HCT116 (cell line): ENCODE results near the gene ITIH3. TPM values are rescaled to one million over a fixed set of nuclear protein-coding genes. Genes with fewer than 3 reads are reported as not detected.

ENCODE experiments used
- ATAC-seq: fragments of 200-7000 bp; cut with Tn5 transposase; 2 replicates; pipeline ENCODE4 v1.9.1; 2020; ENCODE audit warnings: mild to moderate bottlenecking, moderate library complexity
- BruUV-seq: library from RNA; stranded (reverse); fragments of 400-500 nt; replicated peaks from 2 replicates; lab custom pipeline; 2021; lab: Mats Ljungman, UMichigan
- CTCF ChIA-PET: fragments of 300-600 bp; sonication (Branson Sonifier 250); formaldehyde crosslinking; loops from one replicate; lab custom pipeline; 2021; ENCODE audit warnings: antibody characterized with exemption; lab: Charles Lee
- POLR2A ChIA-PET: fragments of 300-600, 350-600 bp; sonication (Branson Sonifier 250); formaldehyde crosslinking; loops from one replicate; lab custom pipeline; 2021; ENCODE audit warnings: antibody characterized with exemption; lab: Charles Lee
- RAD21 ChIA-PET, 2 experiments: fragments of 300-600 bp; sonication (Branson Sonifier 250); formaldehyde crosslinking; loops; one replicate each; lab custom pipeline; 2023; ENCODE audit warnings: low total read pairs in 2 of 2; ENCODE audit not compliant: uncharacterized antibody in 2 of 2, unreplicated experiment in 2 of 2, low non-redundant PET in 1 of 2; lab: Charles Lee
- DNase-seq: peaks from one replicate; pipeline ENCODE4 v3.0.0-alpha.2; 2010; ENCODE audit warnings: low read depth, low spot score
- H2AFZ ChIP-seq: fragments of 200-600 bp; shearing (Covaris generic), sonication (generic); 2 replicates; pipeline ENCODE4 v1.6.1; 2017; ENCODE audit warnings: low read depth, mixed run types, mixed read lengths, antibody characterized with exemption, low read length; ENCODE audit not compliant: poor library complexity, severe bottlenecking
- H3K27ac ChIP-seq: 2 replicates; pipeline ENCODE4 v1.5.1; 2012; ENCODE audit warnings: low read depth, low read length
- H3K27me3 ChIP-seq: fragments of 200-600 bp; sonication (generic); 2 replicates; pipeline ENCODE4 v1.6.1; 2016; ENCODE audit warnings: mixed run types, low read length, mixed read lengths; ENCODE audit not compliant: insufficient read depth
- H3K36me3 ChIP-seq, 2 experiments: fragments of 200-500 bp in 1 of 2; fragments of 200-600 bp in 1 of 2; sonication (Bioruptor generic) in 1 of 2; sonication (generic) in 1 of 2; 2 replicates each; pipeline versions ENCODE4 v1.5.1 to v1.6.1; 2014 to 2016; ENCODE audit warnings: low read length in 2 of 2, inconsistent platforms in 1 of 2, mixed read lengths in 1 of 2, mixed run types in 1 of 2; ENCODE audit not compliant: insufficient read depth in 2 of 2, control insufficient read depth in 1 of 2
- H3K4me1 ChIP-seq, 2 experiments: fragments of 200-600 bp in 1 of 2; sonication (generic) in 1 of 2; 2 replicates each; pipeline versions ENCODE4 v1.5.1 to v1.6.1; 2012 to 2017; ENCODE audit warnings: low read length in 2 of 2, inconsistent platforms in 1 of 2, mild to moderate bottlenecking in 1 of 2, mixed read lengths in 1 of 2, mixed run types in 1 of 2, moderate library complexity in 1 of 2; ENCODE audit not compliant: insufficient read depth in 2 of 2, control insufficient read depth in 1 of 2
- H3K4me2 ChIP-seq: fragments of 200-600 bp; sonication (generic); 2 replicates; pipeline ENCODE4 v1.6.1; 2017; ENCODE audit warnings: mixed run types, low read length, mixed read lengths
- H3K4me3 ChIP-seq, 2 experiments: fragments of 200-600 bp in 1 of 2; sonication (generic) in 1 of 2; replicated peaks in 1 of 2; 2 replicates each; pipeline ENCODE4 v1.5.1; 2011 to 2016; ENCODE audit warnings: low read length in 2 of 2, control low read depth in 1 of 2, low read depth in 1 of 2, mild to moderate bottlenecking in 1 of 2, mixed read lengths in 1 of 2, mixed run types in 1 of 2
- H3K79me2 ChIP-seq: fragments of 200-600 bp; sonication (generic); 2 replicates; pipeline ENCODE4 v1.6.1; 2017; ENCODE audit warnings: mild to moderate bottlenecking, mixed run types, low read length, moderate library complexity, mixed read lengths; ENCODE audit not compliant: insufficient read depth
- H3K9ac ChIP-seq: fragments of 200-600 bp; sonication (generic); 2 replicates; pipeline ENCODE4 v1.6.1; 2016; ENCODE audit warnings: low read length, mixed read lengths
- H3K9me2 ChIP-seq: fragments of 200-600 bp; sonication (generic), shearing (Covaris generic); 2 replicates; pipeline ENCODE4 v1.6.1; 2017; ENCODE audit warnings: mixed run types, mild to moderate bottlenecking, moderate library complexity; ENCODE audit not compliant: insufficient read depth
- H3K9me3 ChIP-seq, 2 experiments: fragments of 200-500 bp in 1 of 2; fragments of 200-600 bp in 1 of 2; sonication (Bioruptor generic) in 1 of 2; sonication (generic) in 1 of 2; 2 replicates each; pipeline ENCODE4 v1.6.1; 2014 to 2017; ENCODE audit warnings: low read length in 2 of 2, mixed read lengths in 2 of 2, inconsistent platforms in 1 of 2, low read depth in 1 of 2, mild to moderate bottlenecking in 1 of 2, mixed run types in 1 of 2, moderate library complexity in 1 of 2; ENCODE audit not compliant: control insufficient read depth in 1 of 2, insufficient read depth in 1 of 2
- H4K20me1 ChIP-seq: fragments of 200-600 bp; sonication (generic), shearing (Covaris generic); 2 replicates; pipeline ENCODE4 v1.6.1; 2017; ENCODE audit warnings: mixed run types, mild to moderate bottlenecking, moderate library complexity; ENCODE audit not compliant: insufficient read depth
- ATF3 ChIP-seq: IDR thresholded peaks from 2 replicates; pipeline ENCODE4 v1.6.1; 2012
- CBX3 ChIP-seq: IDR thresholded peaks from 2 replicates; pipeline ENCODE4 v1.6.1; 2012; ENCODE audit warnings: low read depth
- CTCF ChIP-seq, 3 experiments: fragments of 200-600 bp in 1 of 3; sonication (generic) in 1 of 3; IDR thresholded peaks in 2 of 3; conservative IDR thresholded peaks in 1 of 3; 2 replicates each; pipeline ENCODE4 v1.5.1; 2012 to 2017; ENCODE audit warnings: low read depth in 2 of 3, low read length in 2 of 3, antibody characterized with exemption in 1 of 3, borderline replicate concordance in 1 of 3, control low read depth in 1 of 3, mild to moderate bottlenecking in 1 of 3, mixed read lengths in 1 of 3, mixed run types in 1 of 3, moderate library complexity in 1 of 3; ENCODE audit not compliant: insufficient read depth in 1 of 3
- EGR1 ChIP-seq: IDR thresholded peaks from 2 replicates; pipeline ENCODE4 v1.6.1; 2012; ENCODE audit warnings: low read depth
- EZH2 ChIP-seq: fragments of 200-600 bp; sonication (generic); IDR thresholded peaks from 2 replicates; pipeline ENCODE4 v1.6.1; 2017; ENCODE audit warnings: antibody characterized with exemption, mixed run types
- EZH2phosphoT487 ChIP-seq: fragments of 200-600 bp; IDR thresholded peaks from 2 replicates; pipeline ENCODE4 v1.6.1; 2018; ENCODE audit warnings: antibody characterized with exemption, borderline replicate concordance
- FOSL1 ChIP-seq: IDR thresholded peaks from 2 replicates; pipeline ENCODE4 v1.6.1; 2012; ENCODE audit warnings: low read depth
- JUND ChIP-seq: IDR thresholded peaks from 2 replicates; pipeline ENCODE4 v1.6.1; 2012
- POLR2A ChIP-seq: IDR thresholded peaks from 2 replicates; pipeline ENCODE4 v1.7.0; 2011; ENCODE audit warnings: borderline replicate concordance; ENCODE audit not compliant: insufficient read depth, insufficient read length; ENCODE audit errors: extremely low read depth
- RAD21 ChIP-seq: IDR thresholded peaks from 2 replicates; pipeline ENCODE4 v1.6.1; 2012; ENCODE audit warnings: low read depth, mild to moderate bottlenecking
- REST ChIP-seq: IDR thresholded peaks from 2 replicates; pipeline ENCODE4 v1.6.1; 2012; ENCODE audit warnings: low read depth
- SP1 ChIP-seq: IDR thresholded peaks from 2 replicates; pipeline ENCODE4 v1.6.1; 2012; ENCODE audit warnings: low read depth
- SRF ChIP-seq: IDR thresholded peaks from 2 replicates; pipeline ENCODE4 v1.6.1; 2012; ENCODE audit warnings: low read depth
- YY1 ChIP-seq: IDR thresholded peaks from 2 replicates; pipeline ENCODE4 v1.6.1; 2011; ENCODE audit warnings: low read length, low read depth, moderate library complexity, mild to moderate bottlenecking; ENCODE audit not compliant: insufficient replicate concordance; ENCODE audit errors: extremely low read depth
- ZBTB33 ChIP-seq: IDR thresholded peaks from 2 replicates; pipeline ENCODE4 v1.6.1; 2011; ENCODE audit warnings: mild to moderate bottlenecking, low read length, moderate library complexity; ENCODE audit not compliant: insufficient replicate concordance; ENCODE audit errors: extremely low read depth
- ZNF274 ChIP-seq: fragments of 200-500 bp; sonication (Bioruptor generic); IDR thresholded peaks from 2 replicates; pipeline ENCODE4 v1.6.1; 2014; ENCODE audit warnings: mild to moderate bottlenecking, low read depth, low read length, inconsistent platforms
- intact Hi-C: fragments of 100-400 bp; cut with micrococcal nuclease; formaldehyde crosslinking; loops from 2 replicates; pipeline ENCODE4 v1.10.0; 2022
- total RNA-seq: library from RNA; stranded (reverse); gene quantifications from one replicate; pipeline ENCODE4 v1.2.1, GENCODE V29; 2021; ENCODE audit not compliant: unreplicated experiment

ITIH3 gene
- total RNA-seq, 1 experiment from 2014 or later: 0.44 TPM

- H3K4me1 ChIP-seq: peaks cover 0 to 6% of the 10 kb centered on the region in 2 experiments; a peak in 1 of 4 replicates
- no peaks in the 10 kb centered on the region for H3K79me2 ChIP-seq
- no peaks in the 10 kb centered on the region for H3K9me2 ChIP-seq
- no peak overlapping the region for H3K4me2 ChIP-seq
- H3K4me3 ChIP-seq: no peak overlapping the region
- no peak for TF ChIP-seq CTCF (IDR thresholded peaks at IDR 0.05 in 2 of 3, conservative IDR thresholded peaks at IDR 0.05 in 1 of 3; ENCODE audit: borderline replicate concordance in 1 of 3, insufficient read depth in 1 of 3, low read depth in 2 of 3, low read length in 2 of 3)
- no peak for TF ChIP-seq EZH2phosphoT487
- TF ChIP-seq JUND: no peak
- TF ChIP-seq RAD21: no peak
- no peak for TF ChIP-seq REST
- TF ChIP-seq POLR2A: no peak
- TF ChIP-seq ATF3: no peak
- TF ChIP-seq EZH2: no peak
- TF ChIP-seq ZBTB33: no peak
- no peak for TF ChIP-seq ZNF274
- no peak for TF ChIP-seq CBX3
- no peak for TF ChIP-seq FOSL1
- no peak for TF ChIP-seq YY1
- TF ChIP-seq SP1: no peak
- TF ChIP-seq EGR1: no peak
- TF ChIP-seq SRF: no peak
- H4K20me1 ChIP-seq: no peaks in the 10 kb centered on the region
- ChIA-PET POLR2A (no interaction called here), CTCF (interaction anchor here (1.2 to 2.0 kb wide), 2 partner anchors 13 to 77 kb away, joined by 3 to 5 read pairs; no protein-coding TSS in a partner anchor), RAD21 (interaction anchor here in 1 of 2 experiments (1.2 kb wide), 1 partner anchor 12 kb away, joined by 3 read pairs; no protein-coding TSS in a partner anchor)
- intact Hi-C loops: loop anchor here (2.0 kb wide), 1 partner anchor 77 kb away; no protein-coding TSS in a partner anchor
- no peaks in the 10 kb centered on the region for H3K9me3 ChIP-seq
- no peaks in the 10 kb centered on the region for H3K36me3 ChIP-seq
- BruUV-seq: no TSS peak
- DNase-seq (no peak), ATAC-seq (no peak)
- H3K9ac ChIP-seq: no peak overlapping the region
- no peak overlapping the region for H2AFZ ChIP-seq
- H3K27me3 ChIP-seq: no peaks in the 10 kb centered on the region
- no peak overlapping the region for H3K27ac ChIP-seq
Measured at GRCh38 chr3:52819936-52820335, 25.3 kb downstream of the ITIH3 start.
